Measurements from ENCODE around the gene LEFTY2.

DNA sequence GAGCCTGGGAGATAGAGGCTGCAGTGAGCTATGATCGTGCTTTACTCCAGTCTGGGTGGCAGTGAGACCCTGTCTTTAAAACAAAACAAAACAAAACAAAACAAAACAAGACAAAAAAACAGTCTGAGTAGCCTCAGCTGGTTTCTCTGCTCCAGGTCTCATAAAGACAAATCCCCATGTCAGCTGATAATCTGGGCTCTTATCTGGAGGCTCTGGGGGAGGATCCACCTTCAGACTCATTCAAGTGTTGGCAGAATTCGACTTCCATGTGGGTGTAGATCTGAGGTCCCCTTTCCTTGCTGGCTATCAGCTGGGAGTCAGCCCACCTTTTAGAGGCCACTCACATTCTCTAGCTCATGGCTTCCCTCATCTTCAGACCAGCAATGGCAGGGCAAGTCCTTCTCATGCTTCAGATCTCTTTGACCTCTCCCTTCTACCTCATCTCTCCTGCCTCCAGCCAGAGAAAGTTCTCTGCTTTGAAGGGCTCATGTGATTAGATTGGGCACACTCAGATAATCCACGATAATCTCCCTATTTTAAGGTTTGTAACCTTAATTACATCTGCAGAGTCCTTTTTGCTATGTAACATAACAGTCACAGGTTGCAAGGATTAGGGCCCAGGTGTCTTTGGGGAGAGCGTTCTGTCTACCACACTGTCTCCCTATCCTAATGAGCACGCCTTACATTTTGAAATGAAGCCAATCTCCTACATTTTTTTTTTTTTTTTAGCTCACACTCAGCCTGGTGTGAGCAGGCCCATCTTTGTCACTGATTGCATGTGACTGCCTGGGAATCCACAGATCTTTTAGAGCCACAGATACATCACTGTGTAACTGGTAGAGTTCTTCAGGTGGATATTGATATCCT, 9.5 kb downstream of the LEFTY2 start:
- no peak for TF ChIP-seq YY1 (IDR thresholded peaks at IDR 0.05; ENCODE audit: insufficient read depth, insufficient read length)
- no peak for TF ChIP-seq SUZ12 (IDR thresholded peaks at IDR 0.05; ENCODE audit: extremely low read depth, insufficient read depth, insufficient read length)
